Activated CD8-positive, alpha-beta T cell treated with anti-CD3 and anti-CD28 coated beads for 36 hours (primary cell): Measurements from ENCODE around the gene ASB3. TPM values are rescaled to one million over a fixed set of nuclear protein-coding genes. Genes with fewer than 3 reads are reported as not detected.

Experiments used
- ATAC-seq: fragments of 200-7000 bp; cut with Tn5 transposase; one replicate; pipeline ENCODE4 v1.10.0; 2021; ENCODE audit warnings: mild to moderate bottlenecking, moderate library complexity
- CTCF ChIA-PET: fragments of 350-600 bp; sonication (Branson Sonifier 250); formaldehyde crosslinking; loops from one replicate; lab custom pipeline; 2021; ENCODE audit warnings: antibody characterized with exemption; lab: Charles Lee
- POLR2A ChIA-PET: fragments of 350-600 bp; sonication (Branson Sonifier 250); formaldehyde crosslinking; loops from one replicate; lab custom pipeline; 2021; ENCODE audit warnings: antibody characterized with exemption; lab: Charles Lee
- DNase-seq: peaks from one replicate; pipeline ENCODE4 v3.0.0-alpha.2; 2020
- H3K27ac Mint-ChIP-seq: one replicate; pipeline ENCODE4 v1.8.0; 2021; ENCODE audit warnings: mild to moderate bottlenecking, mixed read lengths
- H3K27me3 Mint-ChIP-seq: one replicate; pipeline ENCODE4 v1.8.0; 2021; ENCODE audit warnings: mixed read lengths
- H3K36me3 Mint-ChIP-seq: one replicate; pipeline ENCODE4 v1.8.0; 2021; ENCODE audit warnings: low read depth, mixed read lengths
- H3K4me1 Mint-ChIP-seq: one replicate; pipeline ENCODE4 v1.8.0; 2021; ENCODE audit warnings: low read depth, mixed read lengths
- H3K4me3 Mint-ChIP-seq: one replicate; pipeline ENCODE4 v1.8.0; 2021; ENCODE audit warnings: mild to moderate bottlenecking, moderate library complexity, mixed read lengths
- H3K9me3 Mint-ChIP-seq: one replicate; pipeline ENCODE4 v1.8.0; 2021; ENCODE audit warnings: mixed read lengths
- intact Hi-C: fragments of 100-400 bp; cut with micrococcal nuclease; formaldehyde crosslinking; loops from one replicate; pipeline ENCODE4 v1.10.0; 2022
- total RNA-seq, 2 experiments: library from RNA; stranded (reverse); gene quantifications; one replicate each; pipeline ENCODE4 v1.2.3, GENCODE V29; 2021
- TF ChIP-seq, protein P1 (sequence below): fragments of 200-600 bp; IDR thresholded peaks from one replicate; pipeline ENCODE4 v1.8.0; 2022; ENCODE audit warnings: antibody characterized with exemption, mild to moderate bottlenecking

ASB3 gene
- total RNA-seq, 2 experiments from 2014 or later: 22.9 to 25.3 TPM

DNA sequence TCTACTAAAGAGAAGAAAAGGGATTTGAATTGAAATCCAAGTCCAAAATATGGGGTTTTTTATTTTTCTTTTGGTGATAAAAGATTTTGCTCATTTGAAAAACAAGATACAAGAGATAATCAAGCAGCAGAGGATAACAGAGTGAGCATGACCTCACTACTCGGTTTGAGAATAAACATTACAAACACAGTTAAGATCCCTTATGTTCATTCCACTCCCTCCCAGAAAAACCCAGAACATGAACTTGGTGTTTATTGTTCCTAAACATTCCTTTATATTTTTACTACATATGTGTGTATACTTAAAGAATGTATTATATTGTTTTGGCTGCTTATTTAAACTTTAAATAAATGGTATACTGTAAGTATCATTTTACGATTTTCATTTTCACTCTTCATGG lies 165.8 kb downstream of the ASB3 start:
- ChIA-PET POLR2A (no interaction called here), CTCF (no interaction called here)
- intact Hi-C loops: no loop called here
- Mint-ChIP-seq H3K4me3 (no peak overlapping the region), H3K9me3 (no peaks in the 10 kb centered on the region), H3K4me1 (no peaks in the 10 kb centered on the region), H3K36me3 (no peaks in the 10 kb centered on the region), H3K27me3 (no peaks in the 10 kb centered on the region), H3K27ac (no peak overlapping the region)
- ATAC-seq (no peak), DNase-seq (no peak)
- TF ChIP-seq, protein P1, sequence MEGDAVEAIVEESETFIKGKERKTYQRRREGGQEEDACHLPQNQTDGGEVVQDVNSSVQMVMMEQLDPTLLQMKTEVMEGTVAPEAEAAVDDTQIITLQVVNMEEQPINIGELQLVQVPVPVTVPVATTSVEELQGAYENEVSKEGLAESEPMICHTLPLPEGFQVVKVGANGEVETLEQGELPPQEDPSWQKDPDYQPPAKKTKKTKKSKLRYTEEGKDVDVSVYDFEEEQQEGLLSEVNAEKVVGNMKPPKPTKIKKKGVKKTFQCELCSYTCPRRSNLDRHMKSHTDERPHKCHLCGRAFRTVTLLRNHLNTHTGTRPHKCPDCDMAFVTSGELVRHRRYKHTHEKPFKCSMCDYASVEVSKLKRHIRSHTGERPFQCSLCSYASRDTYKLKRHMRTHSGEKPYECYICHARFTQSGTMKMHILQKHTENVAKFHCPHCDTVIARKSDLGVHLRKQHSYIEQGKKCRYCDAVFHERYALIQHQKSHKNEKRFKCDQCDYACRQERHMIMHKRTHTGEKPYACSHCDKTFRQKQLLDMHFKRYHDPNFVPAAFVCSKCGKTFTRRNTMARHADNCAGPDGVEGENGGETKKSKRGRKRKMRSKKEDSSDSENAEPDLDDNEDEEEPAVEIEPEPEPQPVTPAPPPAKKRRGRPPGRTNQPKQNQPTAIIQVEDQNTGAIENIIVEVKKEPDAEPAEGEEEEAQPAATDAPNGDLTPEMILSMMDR: no peak

Other genes starting within 250 kb of the ASB3 start
- gene CHAC2, start 19.1 kb downstream of the ASB3 start, total RNA-seq: 10 to 100 TPM; 19.8 to 20.4 TPM
- gene ERLEC1, start 91 bp upstream of the ASB3 start, total RNA-seq: 10 to 100 TPM; 15.6 to 19.2 TPM
- 1 to 10 TPM in 1 of 2 experiments, under 1 TPM in 1; 0.88 to 1.2 TPM for gene GPR75, start 73.0 kb upstream of the ASB3 start, total RNA-seq
- 10 to 100 TPM; 51.7 to 54.4 TPM for gene PSME4, start 184.0 kb upstream of the ASB3 start, total RNA-seq